ENCODE results near the gene TMEM253.

The TMEM253 gene

DNA sequence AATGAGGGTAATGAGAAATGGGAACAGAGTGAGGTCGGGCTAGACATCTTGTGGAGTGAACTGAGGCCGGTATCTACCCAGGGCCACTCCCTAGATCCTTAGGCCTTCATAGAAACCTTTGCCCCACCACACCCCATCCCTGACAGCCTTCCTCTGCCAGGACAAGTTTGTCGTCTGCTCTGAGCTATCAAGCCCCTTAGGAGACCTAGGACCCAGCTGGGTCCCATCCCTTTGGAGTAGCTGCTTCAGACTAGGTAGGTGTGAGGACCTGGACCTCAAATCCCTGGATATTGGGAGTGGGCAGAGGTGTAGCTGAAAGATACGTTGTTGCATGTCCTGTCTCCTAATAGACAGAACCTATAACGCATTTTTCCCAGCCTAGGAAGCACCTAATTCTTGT is at the start of gene TMEM253:
Gene TMEM253 (plus strand): TSS at position 136 of the 400 bp plus-strand sequence. CDS start 278 bp downstream, outside the sequence.
- no peak for DNase-seq

DNA sequence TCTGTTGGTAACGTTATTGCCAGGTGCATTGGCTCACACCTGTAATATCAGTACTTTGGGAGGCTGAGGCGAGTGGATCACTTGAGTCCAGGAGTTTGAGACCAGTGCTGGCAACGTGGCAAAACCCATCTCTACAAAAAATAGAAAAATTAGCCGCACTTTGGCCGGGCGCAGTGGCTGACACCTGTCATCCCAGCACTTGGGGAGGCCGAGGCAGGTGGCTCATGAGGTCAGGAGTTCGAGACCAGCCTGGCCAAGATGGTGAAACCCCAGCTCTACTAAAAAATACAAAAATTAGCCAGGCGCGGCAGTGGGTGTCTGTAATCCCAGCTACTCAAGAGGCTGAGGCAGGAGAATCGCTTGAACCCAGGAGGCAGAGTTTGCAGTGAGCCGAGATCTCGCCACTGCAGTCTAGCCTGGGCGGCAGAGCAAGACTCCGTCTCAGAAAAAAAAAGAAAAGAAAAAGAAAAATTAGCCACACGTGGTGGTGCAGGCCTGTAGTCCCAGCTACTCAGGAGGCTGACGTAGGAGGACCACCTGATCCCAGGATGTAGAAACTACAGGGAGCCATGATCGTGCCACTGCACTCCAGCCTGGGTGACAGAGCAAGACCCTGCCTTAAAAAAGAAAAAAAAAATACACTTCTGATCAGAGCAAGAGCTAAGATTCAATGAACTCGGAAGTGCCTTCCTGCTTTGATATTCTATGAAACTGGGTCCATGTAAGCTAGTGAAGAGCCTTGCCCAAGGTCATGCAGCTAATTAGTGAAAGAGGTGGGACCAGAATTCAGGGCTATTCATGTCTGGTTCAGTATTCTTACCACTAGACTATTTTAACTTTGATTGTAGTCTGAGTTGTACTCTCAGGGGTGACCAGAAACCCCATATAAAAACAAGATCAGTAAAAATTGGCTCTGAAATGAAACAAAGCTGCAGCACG is 47.4 kb upstream of the TMEM253 start:
- no peak for DNase-seq

DNA sequence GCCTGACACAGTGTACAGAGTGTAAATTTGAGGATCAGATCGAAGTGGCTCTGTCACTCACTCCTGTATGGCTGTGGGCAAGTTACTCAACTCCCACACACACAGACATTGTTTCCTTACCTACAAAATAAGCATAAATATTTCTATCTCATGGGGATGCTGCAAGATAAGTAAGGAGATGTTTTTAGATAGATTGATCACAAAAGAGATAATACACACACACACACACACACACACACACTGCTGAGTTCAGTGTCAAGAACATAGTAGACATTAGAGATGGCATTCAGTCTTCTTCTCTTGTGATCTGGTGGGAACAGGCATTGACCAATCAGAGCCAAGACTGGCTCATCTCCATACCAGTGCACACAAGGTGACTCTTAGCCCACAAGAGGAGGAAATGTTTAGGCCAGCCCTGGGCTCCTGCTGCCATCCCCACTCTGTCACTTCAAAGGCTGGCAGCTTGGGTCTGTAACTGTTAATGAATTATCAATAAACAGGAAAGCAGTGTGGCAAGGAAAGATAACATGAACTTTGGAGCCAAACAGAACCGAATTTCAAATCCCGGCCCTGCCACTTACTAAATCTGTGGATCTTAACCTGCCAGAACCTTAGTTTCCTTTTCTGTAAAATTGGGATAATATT is 46.6 kb upstream of the TMEM253 start:
- DNase-seq: no peak

DNA sequence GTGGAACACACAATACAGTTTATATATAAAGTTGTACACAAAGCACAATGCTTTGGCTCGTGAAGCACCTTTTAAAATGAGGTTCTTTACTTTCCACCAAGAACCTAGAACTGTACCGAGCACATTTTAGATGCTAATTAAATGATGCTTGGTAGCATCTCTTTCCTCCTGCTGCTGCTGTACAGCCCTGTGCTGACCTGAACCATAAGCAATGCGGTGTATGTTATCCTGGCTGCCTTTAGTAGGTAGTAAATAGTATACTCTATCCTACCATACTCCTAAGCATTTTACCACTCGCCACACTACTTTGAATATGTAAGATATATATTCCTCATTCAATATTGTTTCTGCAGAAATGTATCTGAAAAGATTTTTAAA is 46.1 kb upstream of the TMEM253 start:
- DNase-seq: no peak

DNA sequence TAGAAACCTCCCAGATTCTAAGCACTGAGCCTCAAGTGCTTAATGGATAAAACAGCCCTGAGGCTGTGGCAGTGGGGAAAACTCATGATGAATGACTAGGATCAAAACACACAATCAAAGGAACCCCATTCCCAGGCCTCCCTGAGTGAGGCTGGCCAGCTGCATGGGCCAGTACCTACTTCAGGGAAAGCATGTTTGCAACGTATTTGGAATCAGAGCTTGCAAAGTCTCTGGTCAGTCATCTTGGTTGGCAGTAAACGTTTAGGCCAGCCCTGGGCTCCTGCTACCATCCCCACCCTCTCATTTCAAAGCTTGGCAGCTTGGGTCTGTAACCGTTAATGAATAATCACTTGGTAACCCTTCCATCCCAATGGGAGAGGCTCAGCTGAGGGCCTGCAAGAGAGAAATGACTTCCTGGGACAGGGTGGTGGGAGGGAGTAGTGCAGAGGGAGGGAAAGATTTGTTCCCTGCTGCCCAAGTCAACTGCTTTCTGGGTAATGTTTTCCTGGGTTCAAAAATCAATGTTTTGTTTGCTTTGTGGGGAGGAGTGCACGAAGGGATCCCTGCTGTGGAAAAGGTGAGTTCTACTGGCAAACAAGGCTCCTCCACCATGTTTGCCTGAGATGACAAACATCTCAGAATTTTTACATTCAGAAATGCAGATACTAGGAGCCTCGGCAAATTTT is 45.3 kb upstream of the TMEM253 start:
- no peak for DNase-seq

DNA sequence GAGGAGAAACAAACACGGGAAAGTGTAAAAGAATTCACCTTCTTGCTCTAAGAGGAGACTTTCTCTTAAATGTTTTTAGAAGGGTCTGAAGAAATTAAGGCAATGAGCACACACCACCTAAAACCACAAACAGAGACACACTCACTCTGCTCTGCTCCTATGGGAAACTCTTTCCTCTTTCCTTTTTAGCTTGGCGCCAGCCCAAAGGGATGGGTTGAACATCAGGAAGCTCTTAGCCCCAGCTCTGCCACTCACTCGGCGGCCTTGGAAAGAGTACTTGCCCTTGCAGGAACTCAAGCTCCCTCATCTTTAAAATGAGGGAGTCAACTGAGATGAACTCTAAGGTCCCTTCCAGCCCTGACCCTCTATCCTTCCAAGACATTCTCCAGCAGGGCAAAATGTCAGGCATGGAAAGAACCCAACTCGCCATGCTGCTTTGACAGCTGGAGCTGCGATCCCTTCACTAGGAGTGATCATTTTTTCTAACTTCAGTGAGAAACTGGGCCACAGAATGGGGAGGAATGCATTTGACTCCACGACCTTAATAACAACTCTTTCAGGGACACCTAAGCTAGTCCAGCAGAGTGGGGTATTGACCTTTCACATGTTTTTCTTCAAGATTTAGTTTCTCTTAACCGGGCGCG is 44.2 kb upstream of the TMEM253 start:
- no peak for DNase-seq

DNA sequence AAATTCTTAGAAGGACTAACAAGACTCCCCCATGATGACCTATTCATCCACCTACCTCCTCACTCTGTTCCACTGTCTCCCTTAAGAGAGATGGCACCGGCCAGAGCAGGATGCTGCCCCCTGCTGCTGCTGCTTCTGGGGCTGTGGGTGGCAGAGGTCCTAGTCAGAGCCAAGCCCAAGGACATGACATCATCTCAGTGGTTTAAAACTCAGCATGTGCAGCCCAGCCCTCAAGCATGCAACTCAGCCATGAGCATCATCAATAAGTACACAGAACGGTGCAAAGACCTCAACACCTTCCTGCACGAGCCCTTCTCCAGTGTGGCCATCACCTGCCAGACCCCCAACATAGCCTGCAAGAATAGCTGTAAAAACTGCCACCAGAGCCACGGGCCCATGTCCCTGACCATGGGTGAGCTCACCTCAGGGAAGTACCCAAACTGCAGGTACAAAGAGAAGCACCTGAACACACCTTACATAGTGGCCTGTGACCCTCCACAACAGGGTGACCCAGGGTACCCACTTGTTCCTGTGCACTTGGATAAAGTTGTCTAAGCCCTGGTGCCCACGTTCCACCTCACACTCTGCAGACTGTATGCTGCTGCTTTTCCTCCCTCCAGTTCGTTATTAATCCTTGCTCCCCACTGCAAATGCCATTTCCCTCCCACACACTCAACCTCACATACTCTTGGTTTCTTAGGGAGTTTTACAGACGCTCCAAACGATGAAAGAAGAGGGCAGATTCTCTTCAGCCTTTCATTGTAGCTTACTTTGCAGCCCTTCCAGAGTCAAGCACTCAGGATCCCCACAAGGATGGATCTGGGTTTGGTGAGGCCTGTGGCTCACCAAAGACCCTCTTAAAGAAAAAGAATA is 42.8 kb upstream of the TMEM253 start, which contains the start of gene RNASE8:
Gene RNASE8 (plus strand): TSS at position 20 of the 873 bp plus-strand sequence. CDS start 71 bp downstream, at position 91.
- no peak for DNase-seq

DNA sequence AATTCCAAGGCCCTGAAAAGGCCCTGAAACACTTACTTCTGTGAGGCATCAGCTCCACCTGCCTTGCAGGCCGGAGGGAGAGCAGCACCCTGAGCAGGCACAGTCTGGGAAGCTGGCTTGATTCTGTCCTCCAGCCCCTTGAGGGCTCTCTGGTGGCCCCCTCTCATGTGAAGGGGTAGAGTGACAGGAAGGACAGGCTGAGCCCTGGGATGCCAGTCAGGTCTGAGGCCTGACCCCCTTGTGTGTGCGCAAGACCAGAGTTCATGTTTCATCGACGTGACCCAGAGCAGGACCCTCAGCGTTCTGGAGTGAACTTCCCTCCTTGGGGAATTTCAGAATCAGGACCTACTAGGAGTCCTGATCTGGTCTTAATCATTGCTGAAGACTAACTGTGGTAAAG is 42.0 kb upstream of the TMEM253 start:
- no peak for DNase-seq

DNA sequence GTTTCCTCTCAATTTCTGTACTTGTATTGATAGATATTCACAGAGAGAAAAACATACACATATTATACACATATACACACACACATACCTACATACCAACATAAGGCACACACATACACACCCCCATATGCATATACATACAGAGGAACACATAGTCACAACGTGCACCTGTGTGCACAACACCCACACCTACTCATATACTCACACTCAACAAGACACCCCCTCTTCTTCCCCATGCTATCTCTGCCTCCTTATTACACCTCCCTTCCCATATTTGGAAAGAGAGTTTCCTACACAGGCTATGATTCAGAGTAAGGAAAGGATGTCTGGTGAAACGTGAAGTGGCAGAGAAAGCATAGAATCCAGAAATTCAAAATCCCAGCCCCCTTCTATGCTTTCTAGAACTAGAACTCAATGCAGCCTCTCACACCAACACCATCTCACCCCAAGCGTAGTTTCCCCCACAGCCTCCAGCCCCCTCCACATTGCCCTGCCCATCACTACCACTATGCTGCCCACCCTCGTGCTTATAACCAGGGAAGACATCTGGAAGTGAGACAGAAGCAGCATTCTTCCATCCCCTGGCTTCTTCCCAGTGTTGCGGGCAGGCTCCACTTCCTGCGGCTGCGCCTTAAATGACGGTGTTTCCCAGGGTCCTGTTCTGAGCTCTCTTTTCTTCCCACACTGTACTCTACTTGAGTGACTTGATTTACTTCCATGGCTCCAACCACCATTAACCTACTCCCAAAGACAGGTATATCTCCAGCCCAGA is 40.8 kb upstream of the TMEM253 start:
- DNase-seq: peak in 11 of 56 donors; percentile 6 to 41 (median 22)

DNA sequence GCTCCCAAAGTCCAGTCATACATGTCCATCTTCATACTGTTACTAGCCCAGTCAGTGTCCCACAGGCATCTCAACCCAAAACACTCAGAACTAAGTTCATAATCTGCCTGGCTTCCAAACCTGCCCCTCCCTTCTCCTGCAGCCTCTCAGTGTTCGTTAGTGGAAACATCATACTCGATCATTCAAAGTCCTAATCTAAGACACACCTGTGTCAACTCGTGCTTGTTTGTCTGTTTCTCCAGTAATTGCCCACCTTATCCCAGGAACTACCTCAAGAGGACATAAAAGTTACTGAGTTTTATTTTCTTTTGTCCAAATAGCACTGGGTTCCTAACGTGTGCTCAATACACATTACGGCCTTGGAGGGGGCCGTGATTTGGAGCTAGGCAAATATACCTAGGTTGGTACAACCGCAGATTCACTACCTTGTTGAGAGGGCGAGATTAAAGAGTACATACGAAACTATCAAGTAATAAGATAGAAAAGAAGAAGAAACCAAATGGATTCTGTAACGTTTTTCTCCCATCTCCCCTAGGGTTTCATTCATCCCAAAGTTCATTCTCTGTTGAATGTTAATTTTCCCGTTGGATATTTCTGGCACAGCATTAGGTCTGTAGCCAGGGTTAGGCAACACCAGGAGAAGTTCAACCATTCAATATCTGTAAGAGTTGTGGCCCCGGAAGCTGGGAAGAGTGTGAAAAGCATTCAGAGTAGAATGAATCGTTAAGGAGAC is 40.1 kb upstream of the TMEM253 start:
- no peak for DNase-seq

DNA sequence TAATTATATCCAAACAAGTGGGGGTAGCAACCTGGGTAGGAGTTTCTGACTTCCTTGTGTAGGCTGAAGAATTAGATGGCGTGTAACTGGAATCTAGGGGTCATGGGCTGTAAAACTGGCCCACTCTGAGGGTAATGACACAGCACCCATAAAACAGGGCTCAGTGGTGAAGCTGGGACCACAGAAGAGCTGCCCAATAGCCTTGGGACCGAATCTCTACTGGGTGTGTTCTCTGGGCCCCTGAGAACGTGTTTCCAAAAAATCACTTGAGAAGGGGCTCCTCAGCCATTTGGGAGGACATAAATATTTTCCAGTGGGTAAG is 39.6 kb upstream of the TMEM253 start:
- DNase-seq: no peak

DNA sequence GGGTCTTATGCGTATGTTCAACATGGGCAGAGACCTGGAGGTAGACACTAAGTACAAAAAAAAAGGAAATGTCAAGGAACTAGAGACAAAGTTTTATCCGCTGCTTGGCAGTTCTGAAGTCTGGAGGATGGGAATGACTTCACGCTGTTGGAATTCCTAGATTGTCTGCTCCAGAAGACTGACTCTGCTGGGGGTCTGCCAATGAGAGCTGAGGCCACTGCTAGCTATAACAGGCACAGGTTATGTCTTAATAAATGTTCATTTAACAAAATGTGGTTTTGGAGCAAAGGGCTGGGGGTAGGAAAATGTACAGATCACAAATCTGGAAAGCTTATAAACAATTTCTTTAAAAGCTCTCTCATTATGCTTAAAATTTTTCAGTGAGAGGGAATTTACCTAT is 37.4 kb upstream of the TMEM253 start:
- DNase-seq: no peak

DNA sequence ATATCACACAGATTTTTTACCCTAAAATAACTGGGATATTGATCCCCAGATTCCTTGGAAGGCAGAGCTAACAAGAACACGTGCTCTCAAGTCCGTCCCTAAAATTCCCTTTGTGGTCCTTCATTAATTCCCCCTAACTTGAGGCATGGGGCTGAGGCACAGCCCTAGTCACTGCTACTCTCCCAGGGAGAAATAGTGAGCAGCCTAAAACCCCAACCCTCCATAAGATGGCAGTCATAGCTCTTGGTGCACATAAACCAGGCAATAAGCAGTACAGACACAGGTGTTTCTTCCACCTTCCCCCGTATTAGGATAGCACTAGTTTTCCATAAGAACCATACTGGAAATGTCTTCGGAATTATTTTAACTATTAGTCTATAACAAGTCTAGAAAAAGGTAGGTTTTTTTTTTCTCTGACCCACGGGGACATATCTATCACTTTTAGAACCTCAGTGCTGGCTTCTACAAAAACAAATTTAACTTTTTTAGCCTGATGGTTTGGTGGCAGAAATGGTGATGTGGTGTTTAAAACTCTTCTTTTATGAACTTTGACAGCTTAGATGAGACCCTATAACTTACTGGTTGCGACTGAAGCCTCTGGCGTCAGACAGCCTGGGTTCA is 33.9 kb upstream of the TMEM253 start:
- DNase-seq: no peak

DNA sequence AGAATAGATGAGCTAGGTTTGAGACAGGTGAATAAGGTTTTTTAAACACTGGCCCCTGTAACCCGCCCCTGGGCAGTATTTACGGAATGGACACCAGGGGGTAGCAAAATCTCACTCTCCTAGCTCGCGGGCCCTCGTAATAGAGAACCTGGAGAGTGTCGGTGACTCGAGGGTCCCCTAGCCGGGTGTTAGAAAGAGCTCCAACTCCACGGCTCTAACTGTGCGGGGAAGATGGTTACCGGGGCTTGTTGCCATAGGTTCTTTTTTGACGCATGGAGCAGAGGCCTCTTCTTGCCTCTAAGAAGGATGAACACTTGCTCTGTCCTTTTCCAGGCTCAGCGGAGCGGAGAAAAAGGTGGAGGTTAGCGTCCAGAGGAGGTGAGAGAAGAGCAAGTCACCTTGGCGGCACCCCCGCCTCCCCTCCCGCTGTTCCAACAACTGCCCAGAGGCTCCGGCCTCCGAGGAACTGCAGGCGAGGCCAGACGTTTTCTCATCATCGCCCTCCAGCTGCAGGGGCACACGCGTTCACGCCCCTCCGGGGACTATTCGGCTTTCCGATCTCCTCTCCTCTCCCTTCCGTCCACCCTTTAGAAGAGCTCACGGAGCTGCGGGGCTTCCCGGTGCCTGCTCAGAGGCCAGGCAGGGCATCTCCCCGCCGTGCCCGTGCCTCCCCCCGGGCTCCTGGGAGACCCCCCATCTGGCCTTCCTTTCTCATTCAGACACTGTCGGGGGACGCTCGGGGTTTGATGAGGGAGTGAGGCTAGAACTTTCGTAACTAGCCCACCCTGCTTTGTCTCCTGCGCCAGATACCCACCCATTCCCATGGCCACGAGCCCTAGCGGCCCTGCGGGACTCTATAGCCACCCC is 32.1 kb upstream of the TMEM253 start:
- DNase-seq: peak in 38 of 56 donors; percentile 9 to 71 (median 42)

DNA sequence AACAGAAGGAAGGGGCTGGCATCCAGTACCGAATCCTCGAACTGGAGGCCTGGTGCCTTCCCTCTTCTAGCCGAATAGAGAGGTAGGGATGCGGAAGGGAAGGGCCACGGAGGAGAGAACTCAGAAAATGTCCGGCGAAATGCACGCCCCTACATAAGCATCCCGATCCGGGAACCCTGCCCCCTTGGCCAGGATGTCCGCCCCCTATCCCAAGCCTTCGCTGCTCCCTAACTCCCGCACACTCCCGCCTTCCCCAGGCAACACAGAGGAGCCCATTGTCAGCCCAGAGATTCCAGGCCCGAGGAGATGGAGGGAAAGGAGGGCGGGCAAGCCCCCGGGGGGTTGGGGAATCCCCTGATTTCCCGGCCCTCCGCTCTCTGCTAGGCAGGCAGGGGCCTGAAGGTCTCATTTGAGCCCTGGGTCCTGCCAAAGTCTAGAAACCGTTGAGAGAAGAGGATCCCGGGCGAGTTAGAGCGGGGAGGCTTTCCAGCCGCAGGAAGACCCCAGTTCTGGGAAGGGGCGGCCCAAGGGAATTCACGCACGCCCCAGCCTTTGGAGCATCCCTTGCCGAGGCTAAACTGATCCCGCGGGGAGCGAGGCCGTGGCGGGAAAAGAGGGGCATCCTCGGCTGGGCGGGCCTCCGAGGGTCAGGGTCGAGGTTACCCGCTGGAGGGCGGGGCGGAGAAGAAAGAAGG is 31.3 kb upstream of the TMEM253 start:
- DNase-seq: peak in 49 of 56 donors; percentile 30 to 81 (median 64)

DNA sequence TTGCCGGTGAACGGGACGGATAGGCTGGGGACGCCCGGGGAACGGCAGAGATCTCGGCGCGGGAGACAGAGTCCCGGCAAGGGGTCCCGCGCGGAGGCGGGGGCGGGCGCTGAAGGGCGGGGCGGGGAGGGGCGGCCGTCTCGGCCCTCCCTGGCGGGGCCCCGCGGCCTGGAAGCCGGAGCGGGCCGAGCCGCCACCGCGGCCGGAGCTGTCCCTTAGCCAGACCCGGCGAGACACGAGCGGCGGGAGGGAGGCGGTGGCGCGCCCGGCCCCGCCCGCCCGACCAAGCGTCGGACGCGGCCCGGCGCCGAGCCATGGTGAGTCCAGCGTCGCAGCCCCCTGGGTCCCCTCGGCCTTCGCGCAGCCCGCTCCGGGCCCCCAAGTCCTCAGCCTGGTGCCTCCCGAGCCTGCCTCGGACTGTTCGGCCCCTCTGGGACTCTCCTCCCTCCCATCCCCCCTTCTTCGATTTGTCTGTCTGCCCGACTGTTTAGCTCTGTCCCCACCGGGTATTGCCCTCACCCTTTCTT is 30.7 kb upstream of the TMEM253 start, which contains the start of gene ARHGEF40:
Gene ARHGEF40 (plus strand): TSS at position 222 of the 527 bp plus-strand sequence. CDS start 93 bp downstream, at position 315.
- peak in 47 of 56 donors; percentile 35 to 80 (median 68) for DNase-seq

Data from amygdala (tissue), 56 donors.